Measurements from ENCODE around the gene RIPPLY2. TPM values are rescaled to one million over a fixed set of nuclear protein-coding genes. Genes with fewer than 3 reads are reported as not detected.

The RIPPLY2 gene
- total and polyA plus RNA-seq, 7 donors, result 0.59 TPM; not detected in 6

- peaks cover 0 to under 1% (median 0%) of the 10 kb centered on the region in 3 donors for H3K27me3 ChIP-seq (ENCODE audit: insufficient read depth in 3 of 3, low read length in 2 of 3)
- no peaks in the 10 kb centered on the region for H3K9me3 ChIP-seq
- TF ChIP-seq CTCF (IDR thresholded peaks at IDR 0.05), result no peak
- H3K4me1 ChIP-seq, result no peaks in the 10 kb centered on the region
- no peak for ATAC-seq
- H3K36me3 ChIP-seq (ENCODE audit: insufficient read depth in 1 of 2, low read depth in 1 of 2), result no peaks in the 10 kb centered on the region
- no peak for DNase-seq
- 53 to 56% (median 54%) methylated on average over 2 of the region's 2 CpGs for WGBS, 3 donors
- no peak overlapping the region for H3K27ac ChIP-seq
- intact Hi-C loops (cut with DNase I), result no loop called here
- no peak overlapping the region for H3K4me3 ChIP-seq
These were observed 26.1 kb upstream of the RIPPLY2 start for GRCh38 chr6:83827050-83827449.

- intact Hi-C loops (cut with DNase I), result no loop called here
- no peaks in the 10 kb centered on the region for H3K36me3 ChIP-seq (ENCODE audit: insufficient read depth in 1 of 2, low read depth in 1 of 2)
- no peak overlapping the region for H3K27ac ChIP-seq
- no peak for TF ChIP-seq CTCF (IDR thresholded peaks at IDR 0.05)
- WGBS, 3 donors, result 78 to 85% (median 82%) methylated on average over 6 of the region's 6 CpGs
- no peaks in the 10 kb centered on the region for H3K4me1 ChIP-seq
- H3K27me3 ChIP-seq (ENCODE audit: insufficient read depth in 3 of 3, low read length in 2 of 3), result no peaks in the 10 kb centered on the region
- DNase-seq, result no peak
- no peak for ATAC-seq
- H3K4me3 ChIP-seq, result no peak overlapping the region
- H3K9me3 ChIP-seq, result no peaks in the 10 kb centered on the region
These were observed 14.4 kb upstream of the RIPPLY2 start for GRCh38 chr6:83838727-83839126.

- no peak for TF ChIP-seq CTCF (IDR thresholded peaks at IDR 0.05)
- Histone ChIP-seq H3K36me3 (ENCODE audit: insufficient read depth in 1 of 2, low read depth in 1 of 2) (no peaks in the 10 kb centered on the region), H3K4me1 (no peaks in the 10 kb centered on the region), H3K4me3 (no peak overlapping the region), H3K27ac (no peak overlapping the region), H3K27me3 (ENCODE audit: insufficient read depth in 3 of 3, low read length in 2 of 3) (no peaks in the 10 kb centered on the region), H3K9me3 (no peaks in the 10 kb centered on the region)
- ATAC-seq (no peak), DNase-seq (no peak)
- WGBS, 3 donors, result 85 to 88% (median 88%) methylated on average over 3 of the region's 3 CpGs
- intact Hi-C loops (cut with DNase I), result no loop called here
These were observed 9.0 kb upstream of the RIPPLY2 start for GRCh38 chr6:83844170-83844569.

- DNase-seq (no peak), ATAC-seq (no peak)
- H3K4me1 ChIP-seq, result no peaks in the 10 kb centered on the region
- TF ChIP-seq CTCF (IDR thresholded peaks at IDR 0.05), result no peak
- intact Hi-C loops (cut with DNase I), result no loop called here
- WGBS, 3 donors, result 38 to 52% (median 40%) methylated on average over 1 of the region's 1 CpG
- H3K36me3 ChIP-seq (ENCODE audit: insufficient read depth in 1 of 2, low read depth in 1 of 2), result no peaks in the 10 kb centered on the region
- no peaks in the 10 kb centered on the region for H3K9me3 ChIP-seq
- no peak overlapping the region for H3K27ac ChIP-seq
- peaks cover 0 to 9% (median 0%) of the 10 kb centered on the region in 3 donors for H3K27me3 ChIP-seq (ENCODE audit: insufficient read depth in 3 of 3, low read length in 2 of 3)
- H3K4me3 ChIP-seq, result no peak overlapping the region
These were observed 6.9 kb upstream of the RIPPLY2 start for GRCh38 chr6:83846291-83846690.

- TF ChIP-seq CTCF (IDR thresholded peaks at IDR 0.05), result no peak
- peaks cover 0 to 18% (median 0%) of the 10 kb centered on the region in 3 donors for H3K27me3 ChIP-seq (ENCODE audit: insufficient read depth in 3 of 3, low read length in 2 of 3)
- ATAC-seq, result no peak
- intact Hi-C loops (cut with DNase I), result no loop called here
- DNase-seq, result no peak
- no peaks in the 10 kb centered on the region for H3K9me3 ChIP-seq
- no peaks in the 10 kb centered on the region for H3K4me1 ChIP-seq
- no peak overlapping the region for H3K27ac ChIP-seq
- H3K36me3 ChIP-seq (ENCODE audit: insufficient read depth in 1 of 2, low read depth in 1 of 2), result no peaks in the 10 kb centered on the region
- H3K4me3 ChIP-seq, result no peak overlapping the region
These were observed 6.0 kb upstream of the RIPPLY2 start for GRCh38 chr6:83847179-83847578.
